ENCODE data around the gene FAM149B1. TPM values are rescaled to one million over a fixed set of nuclear protein-coding genes. Genes with fewer than 3 reads are reported as not detected.
A peak's percentile ranks its signal among the peaks of the same experiment; 100 is the strongest.

FAM149B1 gene
- total and polyA plus RNA-seq, 2 of the 13 experiments (the other 11 are each of a cell fraction or from before 2014, with no cell fraction given), result 9.3 to 16.8 TPM

GRCh38 chr10:73246646-73247508 lies 79.0 kb downstream of the FAM149B1 start, which contains the start of gene DNAJC9 (continued):
- TF ChIP-seq HNF4A (CRISPR knock-in tag; IDR thresholded peaks at IDR 0.05) (peak; percentile 62), NFATC3 (CRISPR knock-in tag; IDR thresholded peaks at IDR 0.05) (peak; percentile 76; the same call in 1 of the 2 replicates), ZSCAN25 (CRISPR knock-in tag; IDR thresholded peaks at IDR 0.05) (no peak; the same call in 1 of the 2 replicates), PRDM4 (CRISPR knock-in tag; IDR thresholded peaks at IDR 0.05; ENCODE audit: borderline replicate concordance) (no peak), DMAP1 (CRISPR knock-in tag; IDR thresholded peaks at IDR 0.05) (peak; percentile 97), MAFG (CRISPR knock-in tag; IDR thresholded peaks at IDR 0.05) (no peak), TEAD2 (CRISPR knock-in tag; IDR thresholded peaks at IDR 0.05) (no peak), SP4 (CRISPR knock-in tag; IDR thresholded peaks at IDR 0.05) (peak; percentile 80), THAP9 (CRISPR knock-in tag; IDR thresholded peaks at IDR 0.05; ENCODE audit: borderline replicate concordance) (peak; percentile 92), ZFP90 (CRISPR knock-in tag; IDR thresholded peaks at IDR 0.05; ENCODE audit: borderline replicate concordance) (no peak; the same call in 1 of the 2 replicates), ZSCAN22 (CRISPR knock-in tag; IDR thresholded peaks at IDR 0.05) (no peak), HOXD1 (CRISPR knock-in tag; IDR thresholded peaks at IDR 0.05) (peak; percentile 48; the same call in 1 of the 2 replicates), SP1 (IDR thresholded peaks at IDR 0.05) (no peak), SP1 (CRISPR knock-in tag; IDR thresholded peaks at IDR 0.05) (peak; percentile 88)
- TF ChIP-seq, protein P1, sequence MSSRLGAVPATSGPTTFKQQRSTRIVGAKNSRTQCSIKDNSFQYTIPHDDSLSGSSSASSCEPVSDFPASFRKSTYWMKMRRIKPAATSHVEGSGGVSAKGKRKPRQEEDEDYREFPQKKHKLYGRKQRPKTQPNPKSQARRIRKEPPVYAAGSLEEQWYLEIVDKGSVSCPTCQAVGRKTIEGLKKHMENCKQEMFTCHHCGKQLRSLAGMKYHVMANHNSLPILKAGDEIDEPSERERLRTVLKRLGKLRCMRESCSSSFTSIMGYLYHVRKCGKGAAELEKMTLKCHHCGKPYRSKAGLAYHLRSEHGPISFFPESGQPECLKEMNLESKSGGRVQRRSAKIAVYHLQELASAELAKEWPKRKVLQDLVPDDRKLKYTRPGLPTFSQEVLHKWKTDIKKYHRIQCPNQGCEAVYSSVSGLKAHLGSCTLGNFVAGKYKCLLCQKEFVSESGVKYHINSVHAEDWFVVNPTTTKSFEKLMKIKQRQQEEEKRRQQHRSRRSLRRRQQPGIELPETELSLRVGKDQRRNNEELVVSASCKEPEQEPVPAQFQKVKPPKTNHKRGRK (CRISPR knock-in tag; IDR thresholded peaks at IDR 0.05), result no peak
- TF ChIP-seq, protein P2, sequence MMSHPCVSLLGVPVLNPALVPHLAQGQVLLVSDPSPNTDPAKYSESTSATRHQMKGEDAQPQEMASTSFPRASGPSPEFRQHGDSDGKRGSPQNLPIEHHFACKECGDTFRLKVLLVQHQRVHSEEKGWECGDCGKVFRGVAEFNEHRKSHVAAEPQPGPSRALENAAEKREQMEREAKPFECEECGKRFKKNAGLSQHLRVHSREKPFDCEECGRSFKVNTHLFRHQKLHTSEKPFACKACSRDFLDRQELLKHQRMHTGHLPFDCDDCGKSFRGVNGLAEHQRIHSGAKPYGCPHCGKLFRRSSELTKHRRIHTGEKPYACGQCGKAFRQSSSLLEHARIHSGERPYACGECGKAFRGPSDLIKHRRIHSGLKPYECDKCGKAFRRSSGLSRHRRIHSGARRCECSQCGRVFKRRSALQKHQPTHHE (CRISPR knock-in tag; IDR thresholded peaks at IDR 0.05; ENCODE audit: borderline replicate concordance), result peak; percentile 96; the same call in 1 of the 2 replicates

All from HepG2 (cell line).